Left lung (tissue), 10 donors: Measurements from ENCODE around the gene BRINP3. TPM values are rescaled to one million over a fixed set of nuclear protein-coding genes. Genes with fewer than 3 reads are reported as not detected.
"Not testable (repeated sequence)": the region's sequence is repeated elsewhere in the genome, so short reads cannot be mapped to it uniquely, and the experiment has no call there.

Experiments used
- ATAC-seq: fragments of 200-7000 bp; cut with Tn5 transposase; one replicate; pipeline ENCODE4 v1.9.1; 2020; ENCODE audit warnings: moderate library complexity
- DNase-seq, 4 donors: peaks; one replicate each; pipeline ENCODE4 v3.0.0-alpha.2; 2013 to 2020
- H3K27ac ChIP-seq, 2 donors: fragments of 200-600 bp; sonication (generic) in 1 of 2; one replicate each; pipeline versions ENCODE4 v1.5.0 to v1.8.0; 2020 to 2021
- H3K27me3 ChIP-seq, 2 donors: fragments of 200-600 bp; sonication (generic) in 1 of 2; one replicate each; pipeline versions ENCODE4 v1.5.0 to v1.8.0; 2020 to 2021
- H3K36me3 ChIP-seq, 2 donors: fragments of 200-600 bp; sonication (generic) in 1 of 2; one replicate each; pipeline versions ENCODE4 v1.5.0 to v1.8.0; 2020 to 2021
- H3K4me1 ChIP-seq, 2 donors: fragments of 200-600 bp; one replicate each; pipeline ENCODE4 v1.8.0; 2021
- H3K4me3 ChIP-seq, 2 donors: fragments of 200-600 bp; sonication (generic) in 1 of 2; one replicate each; pipeline versions ENCODE4 v1.5.0 to v1.8.0; 2020 to 2021; ENCODE audit warnings: mild to moderate bottlenecking in 1 of 2
- H3K9me3 ChIP-seq, 2 donors: fragments of 200-600 bp; sonication (generic) in 1 of 2; one replicate each; pipeline versions ENCODE4 v1.5.0 to v1.8.0; 2020 to 2021
- intact Hi-C, 2 donors: fragments of 100-400 bp; cut with DNase I; formaldehyde crosslinking; loops; one replicate each; pipeline versions ENCODE4 v1.11.2 to v1.14.2; 2022
- polyA plus RNA-seq, 6 donors: library from polyadenylated mRNA; unstranded; fragments of 120-200 nt; gene quantifications; one replicate each; pipeline ENCODE4 v1.2.1, GENCODE V29; 2013; ENCODE audit not compliant: insufficient read length in 6 of 6
- total RNA-seq, 2 donors: library from RNA; stranded (reverse); fragmentation: NEBNext Ultra II Directional; extraction: Animal tissue kit (Norgen Biotek cat#: 25700); gene quantifications; one replicate each; pipeline ENCODE4 v1.2.1, GENCODE V29; 2021
- TF ChIP-seq, protein P1 (sequence below), 2 donors: fragments of 200-600 bp; sonication (generic) in 1 of 2; IDR thresholded peaks; one replicate each; pipeline versions ENCODE4 v1.5.0 to v1.8.0; 2021; ENCODE audit warnings: antibody characterized with exemption in 2 of 2
- donor health status: DM: no; HTN: yes; CAD: no.
- donor health status: DM: no; HTN: no; CAD: no.

Gene BRINP3
- total and polyA plus RNA-seq, 8 donors: 0.47 to 18.1 (median 10.5) TPM

DNA sequence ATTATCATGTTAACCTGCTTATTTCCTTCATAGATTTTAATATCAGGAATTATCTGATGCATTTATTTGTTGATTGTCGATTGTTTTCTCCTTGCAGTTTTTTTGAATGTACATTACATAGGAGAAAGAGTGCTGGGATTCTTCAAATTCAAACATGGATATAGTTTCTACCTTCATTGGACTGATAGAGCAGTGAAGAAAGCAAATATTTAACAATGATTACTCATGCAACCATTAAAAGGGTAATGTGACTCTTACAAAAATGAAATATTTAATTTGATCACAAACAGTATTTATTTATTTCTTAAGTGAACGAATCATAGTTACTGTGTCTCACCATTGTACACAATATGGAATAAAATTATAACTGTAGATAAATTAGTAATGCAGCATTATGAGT lies 350.9 kb downstream of the BRINP3 start:
- intact Hi-C loops: no loop called here
- Histone ChIP-seq H3K4me3 (no peak overlapping the region), H3K27ac (no peak overlapping the region), H3K4me1 (no peaks in the 10 kb centered on the region), H3K36me3 (no peaks in the 10 kb centered on the region), H3K9me3 (no peaks in the 10 kb centered on the region), H3K27me3 (no peaks in the 10 kb centered on the region)
- ATAC-seq (no peak), DNase-seq (no peak)
- TF ChIP-seq, protein P1, sequence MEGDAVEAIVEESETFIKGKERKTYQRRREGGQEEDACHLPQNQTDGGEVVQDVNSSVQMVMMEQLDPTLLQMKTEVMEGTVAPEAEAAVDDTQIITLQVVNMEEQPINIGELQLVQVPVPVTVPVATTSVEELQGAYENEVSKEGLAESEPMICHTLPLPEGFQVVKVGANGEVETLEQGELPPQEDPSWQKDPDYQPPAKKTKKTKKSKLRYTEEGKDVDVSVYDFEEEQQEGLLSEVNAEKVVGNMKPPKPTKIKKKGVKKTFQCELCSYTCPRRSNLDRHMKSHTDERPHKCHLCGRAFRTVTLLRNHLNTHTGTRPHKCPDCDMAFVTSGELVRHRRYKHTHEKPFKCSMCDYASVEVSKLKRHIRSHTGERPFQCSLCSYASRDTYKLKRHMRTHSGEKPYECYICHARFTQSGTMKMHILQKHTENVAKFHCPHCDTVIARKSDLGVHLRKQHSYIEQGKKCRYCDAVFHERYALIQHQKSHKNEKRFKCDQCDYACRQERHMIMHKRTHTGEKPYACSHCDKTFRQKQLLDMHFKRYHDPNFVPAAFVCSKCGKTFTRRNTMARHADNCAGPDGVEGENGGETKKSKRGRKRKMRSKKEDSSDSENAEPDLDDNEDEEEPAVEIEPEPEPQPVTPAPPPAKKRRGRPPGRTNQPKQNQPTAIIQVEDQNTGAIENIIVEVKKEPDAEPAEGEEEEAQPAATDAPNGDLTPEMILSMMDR (IDR thresholded peaks at IDR 0.05): no peak

DNA sequence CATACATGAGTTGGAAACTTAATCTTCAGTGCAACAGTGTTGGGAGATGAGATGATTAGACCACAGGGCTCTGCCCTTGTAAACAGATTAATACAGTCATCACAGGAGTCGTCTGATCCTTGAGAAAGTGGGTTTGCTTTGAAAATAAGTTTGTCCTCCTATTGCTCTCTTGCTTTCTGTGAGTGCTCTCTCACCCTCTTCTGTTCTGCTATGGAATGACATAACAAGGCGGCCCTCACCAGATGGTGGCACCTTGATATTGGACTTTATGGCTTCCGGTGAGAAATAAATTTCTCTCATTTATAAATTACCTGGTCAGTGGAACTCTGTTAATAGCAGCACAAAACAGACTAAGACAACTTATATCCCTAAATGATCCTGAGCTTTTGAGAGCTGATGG lies 353.6 kb downstream of the BRINP3 start:
- no peak for DNase-seq
- no peak for ATAC-seq
- H3K4me3 ChIP-seq: no peak overlapping the region

DNA sequence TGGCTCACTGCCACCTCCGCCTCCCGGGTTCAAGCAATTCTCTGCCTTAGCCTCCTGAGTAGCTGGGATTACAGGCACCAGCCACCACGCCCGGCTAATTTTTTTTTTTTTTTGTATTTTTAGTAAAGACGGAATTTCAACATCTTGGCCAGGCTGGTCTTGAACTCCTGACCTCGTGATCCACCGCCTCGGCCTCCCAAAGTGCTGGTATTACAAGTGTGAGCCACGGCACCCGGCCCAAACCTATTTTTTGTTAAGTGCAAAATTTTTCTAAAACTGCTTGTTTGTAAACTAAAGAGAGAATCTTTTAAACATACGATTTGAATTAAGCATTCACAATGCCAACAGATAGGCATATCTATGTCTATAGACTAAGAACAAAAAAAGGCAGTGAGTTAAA lies 357.1 kb downstream of the BRINP3 start:
- intact Hi-C loops: not testable (repeated sequence)

More for the DNA sequence above, 353.6 kb downstream of the BRINP3 start:
- Histone ChIP-seq H3K9me3 (no peaks in the 10 kb centered on the region), H3K27ac (no peak overlapping the region), H3K27me3 (no peaks in the 10 kb centered on the region), H3K36me3 (no peaks in the 10 kb centered on the region), H3K4me1 (no peaks in the 10 kb centered on the region)
- intact Hi-C loops: no loop called here
- TF ChIP-seq, protein P1 (IDR thresholded peaks at IDR 0.05): no peak

DNA sequence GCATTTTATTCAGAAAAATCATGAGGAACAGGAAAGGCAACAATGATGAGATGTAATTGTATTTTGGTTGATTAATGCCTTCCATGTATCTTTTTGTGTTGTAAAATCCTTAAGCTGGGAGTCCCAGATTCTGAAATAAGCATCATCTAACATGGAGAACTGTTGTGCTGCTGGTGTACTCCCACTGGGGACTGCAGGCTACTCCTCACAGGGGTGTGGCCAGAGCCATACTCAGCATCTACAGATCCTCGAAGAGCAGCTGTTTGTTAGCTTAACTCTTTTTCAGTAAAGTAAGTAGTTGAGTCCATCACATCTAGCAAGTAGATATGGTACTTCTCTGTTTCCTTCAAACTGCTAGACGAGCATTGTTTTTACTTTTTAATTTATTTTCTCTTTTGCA lies 358.0 kb downstream of the BRINP3 start:
- ATAC-seq (no peak), DNase-seq (no peak)
- H3K4me3 ChIP-seq: no peak overlapping the region
- no peaks in the 10 kb centered on the region for H3K4me1 ChIP-seq
- intact Hi-C loops: no loop called here
- no peaks in the 10 kb centered on the region for H3K36me3 ChIP-seq
- H3K27me3 ChIP-seq: no peaks in the 10 kb centered on the region
- H3K9me3 ChIP-seq: no peaks in the 10 kb centered on the region
- no peak overlapping the region for H3K27ac ChIP-seq
- TF ChIP-seq, protein P1 (IDR thresholded peaks at IDR 0.05): no peak

More for the DNA sequence above, 357.1 kb downstream of the BRINP3 start:
- H3K9me3 ChIP-seq, H3K27ac ChIP-seq, H3K4me3 ChIP-seq, H3K36me3 ChIP-seq, ATAC-seq, DNase-seq, H3K4me1 ChIP-seq, H3K27me3 ChIP-seq: not testable (repeated sequence)

DNA sequence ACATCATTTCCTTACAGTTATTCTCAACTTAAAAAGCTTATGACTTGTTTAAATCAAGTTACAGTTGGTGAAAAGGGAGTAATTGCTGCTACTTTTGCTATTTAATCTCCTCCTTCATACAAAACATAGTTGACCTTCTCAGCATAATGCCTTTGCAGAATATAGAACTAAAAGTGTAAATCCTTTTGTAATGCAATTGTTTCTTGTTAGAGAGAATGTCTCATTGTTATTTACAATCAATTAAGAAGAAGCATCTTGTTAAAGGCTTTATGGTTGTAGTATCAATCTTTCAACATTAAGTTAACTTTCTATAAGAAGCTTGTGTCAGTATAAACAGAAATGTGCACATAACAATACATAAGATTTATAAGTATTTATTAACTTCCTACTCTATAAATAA lies 360.7 kb downstream of the BRINP3 start:
- H3K9me3 ChIP-seq: no peaks in the 10 kb centered on the region
- intact Hi-C loops: no loop called here
- no peak for DNase-seq
- ATAC-seq: no peak
- no peaks in the 10 kb centered on the region for H3K27me3 ChIP-seq
- H3K36me3 ChIP-seq: no peaks in the 10 kb centered on the region
- no peak overlapping the region for H3K4me3 ChIP-seq
- TF ChIP-seq, protein P1 (IDR thresholded peaks at IDR 0.05): no peak
- H3K4me1 ChIP-seq: no peaks in the 10 kb centered on the region
- H3K27ac ChIP-seq: no peak overlapping the region

DNA sequence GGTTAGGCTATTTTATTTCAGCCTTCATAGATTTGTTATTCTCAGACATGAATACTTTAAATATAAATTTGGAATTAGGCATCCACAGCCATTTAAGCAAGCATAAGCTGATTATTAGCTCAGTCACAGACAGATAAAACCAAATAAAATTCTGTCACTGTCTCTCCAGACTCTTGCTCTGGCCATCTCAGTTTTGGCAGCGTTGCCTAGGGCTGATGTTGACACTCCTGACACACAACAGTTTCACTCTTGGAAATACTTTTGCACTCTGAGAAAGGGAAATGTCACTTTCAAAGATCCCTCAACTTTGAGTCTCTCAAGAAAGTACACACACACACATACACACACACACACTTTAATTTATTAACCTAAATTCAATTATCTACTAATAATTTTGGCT lies 372.7 kb downstream of the BRINP3 start:
- Histone ChIP-seq H3K4me3 (no peak overlapping the region), H3K4me1 (no peaks in the 10 kb centered on the region), H3K36me3 (no peaks in the 10 kb centered on the region), H3K27ac (no peak overlapping the region), H3K9me3 (no peaks in the 10 kb centered on the region), H3K27me3 (no peaks in the 10 kb centered on the region)
- ATAC-seq (no peak), DNase-seq (peak in 1 of 4 donors; percentile 6)
- TF ChIP-seq, protein P1 (IDR thresholded peaks at IDR 0.05): no peak
- intact Hi-C loops: no loop called here
